HG02943 (cell line): ENCODE measurements around the gene CLSTN2.

ENCODE experiments used
- ATAC-seq: cut with Tn5 transposase; IDR thresholded peaks from one replicate; pipeline ENCODE4 v1.9.1; 2021; ENCODE audit warnings: mild to moderate bottlenecking, low read depth, moderate library complexity; ENCODE audit not compliant: unreplicated experiment

The CLSTN2 gene

GRCh38 chr3:140359233-140359995, 424.4 kb downstream of the CLSTN2 start:
- no peak for ATAC-seq

- no peak for ATAC-seq
Observed at GRCh38 chr3:140360332-140360731, 425.3 kb downstream of the CLSTN2 start.

- no peak for ATAC-seq
Observed at GRCh38 chr3:140363801-140364200, 428.8 kb downstream of the CLSTN2 start.

GRCh38 chr3:140365872-140366697, 431.1 kb downstream of the CLSTN2 start:
- no peak for ATAC-seq

- ATAC-seq: no peak
Observed at GRCh38 chr3:140368223-140368811, 433.3 kb downstream of the CLSTN2 start.

- ATAC-seq: no peak
Observed at GRCh38 chr3:140370686-140371085, 435.7 kb downstream of the CLSTN2 start.

- no peak for ATAC-seq
Observed at GRCh38 chr3:140373234-140373633, 438.2 kb downstream of the CLSTN2 start.

- no peak for ATAC-seq
Observed at GRCh38 chr3:140375002-140375401, 440.0 kb downstream of the CLSTN2 start.

- no peak for ATAC-seq
Observed at GRCh38 chr3:140376136-140376889, 441.3 kb downstream of the CLSTN2 start.

GRCh38 chr3:140377644-140378043, 442.7 kb downstream of the CLSTN2 start:
- no peak for ATAC-seq

GRCh38 chr3:140378571-140379340, 443.8 kb downstream of the CLSTN2 start:
- no peak for ATAC-seq

GRCh38 chr3:140384028-140384771, 449.2 kb downstream of the CLSTN2 start:
- ATAC-seq: no peak

GRCh38 chr3:140384876-140385275, 449.9 kb downstream of the CLSTN2 start:
- no peak for ATAC-seq

- ATAC-seq: no peak
Observed at GRCh38 chr3:140386357-140387100, 451.5 kb downstream of the CLSTN2 start.

GRCh38 chr3:140387244-140387643, 452.3 kb downstream of the CLSTN2 start:
- ATAC-seq: no peak

- no peak for ATAC-seq
Observed at GRCh38 chr3:140388202-140388922, 453.4 kb downstream of the CLSTN2 start.

GRCh38 chr3:140391061-140391460, 456.1 kb downstream of the CLSTN2 start:
- ATAC-seq: no peak
